ENCODE data around the gene MPP3. TPM values are rescaled to one million over a fixed set of nuclear protein-coding genes. Genes with fewer than 3 reads are reported as not detected.

The MPP3 gene
- total and polyA plus RNA-seq, 4 donors: 3.1 to 25.2 (median 15.2) TPM

DNA sequence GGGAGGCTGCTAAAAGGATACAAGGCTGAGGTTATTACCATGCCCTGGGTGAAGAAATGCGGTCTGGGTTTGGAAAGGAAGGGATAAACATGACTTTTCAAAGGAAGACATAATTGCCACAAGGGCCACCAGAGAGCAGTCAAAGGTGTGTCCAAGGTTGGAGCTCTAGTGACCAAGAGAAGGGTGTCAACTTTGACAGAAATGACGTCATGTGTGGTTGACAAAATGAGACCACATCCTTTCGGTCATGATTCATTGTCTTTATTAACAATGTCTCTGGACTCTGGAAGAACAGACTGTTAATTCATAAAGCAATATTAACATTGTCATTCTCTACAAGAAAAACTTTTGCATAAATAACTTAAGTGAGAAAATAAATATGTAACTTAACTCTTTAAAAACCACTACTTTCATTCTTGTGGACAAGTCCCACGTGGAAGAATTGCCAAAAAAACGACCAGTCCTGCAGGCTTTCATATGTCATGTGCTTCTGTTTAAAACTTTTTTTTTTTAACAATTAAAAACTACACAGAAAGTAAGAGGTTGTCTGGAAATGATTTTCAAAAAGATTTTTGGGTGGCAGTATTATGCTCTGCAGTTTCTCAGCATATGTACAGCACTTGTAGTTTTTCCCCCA lies 79.3 kb downstream of the MPP3 start:
- intact Hi-C loops (cut with DNase I): no loop called here
- DNase-seq (no peak), ATAC-seq (ENCODE audit: low FRiP score) (no peak)
- H3K36me3 ChIP-seq (ENCODE audit: control insufficient read depth in 1 of 2, insufficient read depth in 2 of 2, low read length in 1 of 2): no peaks in the 10 kb centered on the region
- H3K9me3 ChIP-seq (ENCODE audit: control insufficient read depth, low read length): no peaks in the 10 kb centered on the region
- H3K4me1 ChIP-seq (ENCODE audit: control insufficient read depth in 1 of 2, insufficient read depth in 2 of 2, low read length in 2 of 2): no peaks in the 10 kb centered on the region
- H3K27me3 ChIP-seq (ENCODE audit: control insufficient read depth in 1 of 2, insufficient read depth in 2 of 2, low read length in 1 of 2): no peaks in the 10 kb centered on the region
- H3K27ac ChIP-seq (ENCODE audit: low read depth in 1 of 2, low read length in 2 of 2): no peak overlapping the region
- 65 to 66% methylated on average over 5 of the region's 5 CpGs for WGBS, 2 donors
- H3K4me3 ChIP-seq (ENCODE audit: low read length in 2 of 2): no peak overlapping the region

Other genes with a start within 250 kb of the MPP3 start
- gene MEOX1, start 171.2 kb downstream of the MPP3 start, total RNA-seq: 10 to 100 TPM in 1 of 2 donors, 1 to 10 TPM in 1; 6.9 to 32.9 TPM
- under 1 TPM; 0.41 to 0.50 TPM for gene MEOX1, start 171.2 kb downstream of the MPP3 start, polyA plus RNA-seq
- 10 to 100 TPM; 21.7 to 34.3 TPM for gene SOST, start 74.4 kb downstream of the MPP3 start, total RNA-seq
- 10 to 100 TPM in 1 of 2 donors, 1 to 10 TPM in 1; 4.8 to 18.2 TPM for gene SOST, start 74.4 kb downstream of the MPP3 start, polyA plus RNA-seq
- 100 to 1,000 TPM; 110 to 112 TPM for gene DUSP3, start 54.2 kb downstream of the MPP3 start, total RNA-seq
- 100 to 1,000 TPM in 1 of 2 donors, 10 to 100 TPM in 1; 68.3 to 123 TPM for gene DUSP3, start 54.2 kb downstream of the MPP3 start, polyA plus RNA-seq
- gene CFAP97D1, start 52.7 kb downstream of the MPP3 start, total RNA-seq: not detected
- gene CFAP97D1, start 52.7 kb downstream of the MPP3 start, polyA plus RNA-seq: under 1 TPM in 1 of 2 donors, not detected in 1; 0.25 TPM
- gene CD300LG, start 14.0 kb upstream of the MPP3 start, total RNA-seq: 1 to 10 TPM; 3.9 to 9.4 TPM
- gene CD300LG, start 14.0 kb upstream of the MPP3 start, polyA plus RNA-seq: under 1 TPM; 0.05 to 0.13 TPM
- gene MPP2, start 74.4 kb upstream of the MPP3 start, total RNA-seq: 10 to 100 TPM; 11.5 to 14.2 TPM
- gene MPP2, start 74.4 kb upstream of the MPP3 start, polyA plus RNA-seq: 1 to 10 TPM; 1.4 to 5.5 TPM
- gene PPY, start 109.3 kb upstream of the MPP3 start, total RNA-seq: not detected
- gene PPY, start 109.3 kb upstream of the MPP3 start, polyA plus RNA-seq: not detected
- gene PYY, start 120.8 kb upstream of the MPP3 start, total RNA-seq: not detected
- 1 to 10 TPM in 1 of 2 donors, under 1 TPM in 1; 0.20 to 1.1 TPM for gene PYY, start 120.8 kb upstream of the MPP3 start, polyA plus RNA-seq
- 1 to 10 TPM in 1 of 2 donors, under 1 TPM in 1; 0.94 to 1.3 TPM for gene NAGS, start 171.5 kb upstream of the MPP3 start, total RNA-seq
- 1 to 10 TPM in 1 of 2 donors, under 1 TPM in 1; 0.33 to 6.0 TPM for gene NAGS, start 171.5 kb upstream of the MPP3 start, polyA plus RNA-seq
- 10 to 100 TPM; 15.2 to 16.7 TPM for gene TMEM101, start 181.8 kb upstream of the MPP3 start, total RNA-seq
- 10 to 100 TPM; 21.5 to 25.0 TPM for gene TMEM101, start 181.8 kb upstream of the MPP3 start, polyA plus RNA-seq
- gene LSM12, start 233.5 kb upstream of the MPP3 start, total RNA-seq: 10 to 100 TPM; 36.9 to 43.4 TPM
- 10 to 100 TPM; 19.0 to 19.8 TPM for gene LSM12, start 233.5 kb upstream of the MPP3 start, polyA plus RNA-seq
- 10 to 100 TPM; 30.3 to 32.5 TPM for gene G6PC3, start 237.6 kb upstream of the MPP3 start, total RNA-seq
- 10 to 100 TPM; 22.7 to 40.0 TPM for gene G6PC3, start 237.6 kb upstream of the MPP3 start, polyA plus RNA-seq